Embryonic facial prominence (tissue), 1 donor: ENCODE measurements around the gene NEDD8.

Source experiments
- DNase-seq: peaks from one replicate; pipeline ENCODE4 v3.0.0-alpha.2; 2016; ENCODE audit errors: extremely low spot score

The NEDD8 gene

GRCh38 chr14:24196071-24197055 is 35.8 kb downstream of the NEDD8 start:
- no peak for DNase-seq

DNA sequence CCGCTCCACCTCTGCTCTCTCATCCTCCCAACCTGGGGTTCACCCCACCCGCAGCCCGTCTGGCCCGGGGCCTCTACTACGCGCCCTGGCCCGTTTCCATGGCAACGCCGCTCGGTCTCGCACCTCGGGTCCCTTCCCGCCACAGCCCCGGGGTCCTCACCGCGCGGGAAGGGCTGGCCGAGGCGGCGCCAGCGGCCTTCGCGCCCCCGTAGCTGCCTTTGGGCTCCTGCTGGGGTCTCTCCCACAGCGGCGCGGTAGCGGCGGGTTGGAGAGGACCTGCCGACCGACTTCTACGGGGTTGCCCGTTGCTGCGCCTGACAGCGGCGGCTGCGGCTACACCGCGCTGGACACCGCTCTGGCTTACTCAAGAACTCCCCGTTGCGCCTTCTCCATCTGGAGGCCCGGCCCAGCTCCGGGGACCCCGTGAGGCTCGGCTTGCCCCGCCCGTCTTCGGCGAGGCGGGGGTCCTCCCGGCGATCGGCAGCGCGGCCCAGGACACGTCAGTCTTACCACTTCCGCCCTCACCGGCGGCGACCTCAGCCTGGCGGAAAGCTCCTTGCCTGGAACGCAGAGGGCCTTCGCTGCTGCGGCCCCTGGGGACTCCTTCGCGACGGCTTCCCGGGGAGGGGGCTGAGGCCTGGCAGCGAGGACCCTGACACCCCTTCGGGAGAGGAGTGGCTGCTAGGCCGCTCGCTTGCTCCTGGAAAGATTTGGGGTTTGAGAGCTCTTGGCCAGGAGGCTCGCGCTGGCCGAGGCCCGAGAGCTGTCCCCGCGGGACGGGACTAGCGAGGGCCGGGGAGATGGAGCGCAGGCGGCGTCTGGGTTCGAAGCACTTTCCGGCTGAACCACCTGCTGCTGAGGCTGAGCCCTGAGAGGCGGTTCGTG is 36.7 kb downstream of the NEDD8 start, which contains the start of gene TM9SF1:
Gene TM9SF1, minus strand, starts transcription at position 256 of the 885 bp plus-strand sequence. CDS start 422 bp downstream, outside the sequence.
- peak; percentile 76 for DNase-seq

- DNase-seq = no peak
Measured at GRCh38 chr14:24194873-24195185, 37.3 kb downstream of the NEDD8 start.

- no peak for DNase-seq
Measured at GRCh38 chr14:24194186-24194872, 37.8 kb downstream of the NEDD8 start.

DNA sequence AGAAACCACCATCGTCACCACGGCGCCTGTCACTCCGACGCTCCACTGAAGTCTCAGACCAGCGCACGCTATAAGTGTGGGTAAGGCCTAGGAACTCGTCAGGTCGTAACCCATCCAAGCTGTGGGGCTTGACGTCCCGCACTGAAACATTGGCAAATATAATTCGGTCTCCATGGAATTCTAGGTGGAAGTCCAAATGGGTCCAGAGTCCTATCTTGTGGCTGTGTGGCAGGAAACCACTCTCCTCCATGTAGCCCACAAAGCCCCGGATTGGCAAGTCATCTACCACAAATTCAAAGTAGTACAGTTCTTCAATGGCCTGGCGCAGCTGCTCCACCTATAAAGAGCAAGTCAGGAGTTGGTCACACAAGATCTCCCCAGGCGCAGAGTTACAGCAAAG is 39.2 kb downstream of the NEDD8 start:
- no peak for DNase-seq

- no peak for DNase-seq
Measured at GRCh38 chr14:24190416-24190815, 41.8 kb downstream of the NEDD8 start.

DNA sequence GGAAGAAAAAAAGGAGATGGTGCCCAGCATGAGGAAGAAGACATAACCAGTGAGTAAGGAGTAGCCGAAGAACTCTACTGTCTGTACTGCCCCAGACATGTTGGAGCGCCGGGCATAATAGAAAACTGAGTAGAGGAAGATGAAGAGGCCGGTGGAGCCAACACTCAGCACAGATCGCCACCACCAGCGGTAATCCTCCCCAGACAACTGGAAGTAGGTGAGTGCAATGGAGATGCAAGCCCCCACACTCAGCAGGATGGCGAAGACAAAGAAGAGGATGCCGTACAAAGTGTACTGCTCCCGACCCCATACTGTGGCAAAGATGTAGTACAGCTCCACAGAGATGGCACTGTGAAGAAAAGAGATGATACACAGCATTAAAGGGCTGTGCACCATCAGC is 42.7 kb downstream of the NEDD8 start:
- DNase-seq = no peak

DNA sequence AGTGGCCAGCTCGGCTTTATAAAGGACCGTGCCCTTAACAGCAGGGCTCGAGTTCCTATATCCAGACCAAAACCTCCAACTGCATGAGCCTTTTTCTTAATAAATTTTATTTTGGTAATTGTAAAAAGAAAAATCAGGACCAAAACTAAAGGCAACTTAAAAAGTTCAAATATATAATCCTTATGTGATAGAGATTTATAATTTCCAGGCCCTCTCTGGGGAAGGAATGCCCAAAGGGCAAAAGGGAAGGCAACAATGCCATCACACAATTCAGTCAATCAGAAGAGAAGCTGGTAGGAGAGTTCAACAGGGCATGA is 43.1 kb downstream of the NEDD8 start:
- DNase-seq = no peak

DNA sequence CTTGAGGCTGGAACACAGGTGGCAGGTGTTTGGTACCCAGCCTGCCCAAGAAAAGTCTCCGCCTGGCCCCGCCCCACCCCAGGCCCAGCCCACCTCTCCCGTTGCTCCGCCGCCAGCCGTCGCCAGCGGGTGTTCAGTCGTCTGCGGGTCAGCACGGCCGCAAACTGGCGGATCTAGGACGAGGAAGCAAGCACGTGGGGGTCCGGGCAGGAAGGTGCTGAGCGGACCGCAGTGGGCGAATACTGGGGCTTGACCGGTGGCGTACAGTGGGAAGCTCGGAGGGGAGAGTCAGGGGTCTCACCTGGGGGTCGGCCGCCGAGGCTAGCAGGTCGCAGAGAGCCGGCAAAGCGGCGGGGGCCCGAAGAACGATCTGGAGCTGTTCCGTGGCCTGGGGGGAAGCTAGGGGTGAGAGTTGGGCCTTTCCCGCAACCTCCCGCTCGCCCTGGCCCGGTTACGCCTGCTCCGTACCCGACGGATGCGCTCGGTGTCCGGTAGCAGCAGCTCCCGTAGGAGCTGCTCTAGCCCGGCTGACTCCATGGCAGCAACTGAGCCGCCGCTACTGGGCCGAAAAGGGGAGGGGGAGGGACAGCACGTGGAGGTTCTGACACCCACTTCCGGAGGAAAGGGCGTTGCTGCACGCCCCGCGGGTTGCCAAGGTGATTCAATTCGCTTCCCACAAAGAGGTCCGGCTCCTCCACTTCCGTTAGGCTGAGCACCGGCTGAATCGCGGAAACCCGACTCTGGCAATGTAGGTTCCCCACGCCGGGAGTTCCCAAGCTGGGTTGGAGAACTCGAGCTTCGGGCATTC is 43.7 kb downstream of the NEDD8 start, which contains the start of gene IPO4:
Gene IPO4, minus strand, starts transcription at position 566 of the 808 bp plus-strand sequence. Its CDS starts 29 bp downstream, at position 537.
- peak; percentile 95 for DNase-seq

DNA sequence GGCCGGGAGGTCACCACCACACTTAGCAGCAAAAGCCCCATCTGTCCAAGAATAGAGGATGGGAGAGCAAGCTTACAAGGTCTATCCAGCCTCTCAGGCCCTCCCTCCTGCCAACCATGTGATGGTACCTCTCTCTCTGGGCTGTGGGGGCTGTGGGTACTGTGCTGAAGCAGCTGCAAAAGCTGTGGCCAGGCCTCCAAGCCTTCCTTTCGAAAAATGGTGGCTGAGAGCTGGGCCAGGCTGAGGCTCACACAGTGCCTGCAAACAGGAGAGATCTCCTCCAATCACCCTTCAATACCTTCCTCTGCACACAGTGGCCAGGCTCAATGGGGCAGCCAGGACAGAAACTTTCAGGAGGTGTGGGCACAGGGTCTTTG is 44.6 kb downstream of the NEDD8 start:
- no peak for DNase-seq

DNA sequence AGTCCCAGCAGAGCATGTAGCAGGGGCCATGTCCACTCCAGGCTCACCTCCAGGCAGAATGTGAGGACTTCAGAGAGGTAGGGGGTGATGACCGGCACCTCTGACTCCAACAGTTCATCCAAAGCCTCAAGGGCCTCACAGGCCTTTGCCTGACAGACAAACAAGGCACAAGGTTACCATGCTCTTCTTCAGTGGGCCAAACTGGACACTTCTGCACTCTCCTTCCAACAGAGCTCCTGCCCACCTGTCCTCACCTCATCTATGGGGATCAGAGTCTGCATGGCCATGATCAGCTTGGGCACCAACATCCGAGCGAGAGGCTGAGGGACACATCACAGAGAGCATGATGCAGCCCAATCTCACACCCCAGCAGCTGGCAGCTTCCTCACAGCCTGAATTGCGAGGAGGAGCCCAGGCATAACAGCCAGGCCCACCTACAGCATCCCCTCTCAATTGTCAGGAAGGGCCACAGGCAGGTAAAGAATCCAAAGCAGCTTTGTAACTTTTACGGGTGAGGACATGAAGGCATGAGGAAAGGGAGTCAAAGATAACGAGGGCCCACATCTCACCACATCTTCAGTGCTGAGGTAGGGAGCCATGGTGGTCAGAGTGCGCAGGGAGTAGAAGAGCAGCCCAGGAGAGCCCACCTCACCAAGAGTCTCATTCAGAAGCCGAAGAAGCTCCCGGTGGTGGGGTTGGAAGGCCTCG is 45.2 kb downstream of the NEDD8 start:
- no peak for DNase-seq

- no peak for DNase-seq
Measured at GRCh38 chr14:24185741-24186140, 46.4 kb downstream of the NEDD8 start.

- DNase-seq = no peak
Measured at GRCh38 chr14:24185026-24185425, 47.1 kb downstream of the NEDD8 start.

- DNase-seq = no peak
Measured at GRCh38 chr14:24184104-24184970, 47.8 kb downstream of the NEDD8 start.

DNA sequence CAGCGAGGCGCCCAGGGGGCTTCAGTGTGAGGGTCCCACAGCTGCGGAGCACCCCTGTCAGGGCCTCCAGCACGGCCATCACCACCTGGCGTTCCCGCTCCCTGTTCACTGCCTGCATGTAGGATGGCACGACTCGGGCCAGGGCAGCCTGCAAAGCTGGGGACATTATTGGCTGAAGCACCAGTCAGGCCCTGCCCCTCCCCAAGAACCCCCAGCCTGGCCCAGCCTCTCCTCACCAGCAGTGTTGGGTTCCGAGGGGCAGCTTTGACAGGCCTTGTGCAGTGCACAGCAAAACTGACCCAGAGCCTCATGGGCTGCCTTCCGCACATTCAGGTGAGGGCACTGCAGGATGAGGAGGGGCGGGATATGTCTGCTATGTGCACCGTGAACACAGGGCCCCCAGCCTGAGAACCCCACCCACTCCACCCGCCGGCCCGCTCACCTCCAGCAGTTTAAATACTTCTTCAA is 49.1 kb downstream of the NEDD8 start:
- DNase-seq = no peak

- no peak for DNase-seq
Measured at GRCh38 chr14:24182110-24182882, 49.9 kb downstream of the NEDD8 start.

GRCh38 chr14:24181371-24182077 is 50.6 kb downstream of the NEDD8 start:
- DNase-seq = no peak
